Measurements from ENCODE around the gene MAPKAPK3.

The MAPKAPK3 gene

GRCh38 chr3:50689558-50689957 lies 72.6 kb downstream of the MAPKAPK3 start:
- no peak for DNase-seq (ENCODE audit: low read depth)
- no peak overlapping the region for H3K4me3 ChIP-seq (ENCODE audit: low read depth, low read length)
- TF ChIP-seq, protein P1, sequence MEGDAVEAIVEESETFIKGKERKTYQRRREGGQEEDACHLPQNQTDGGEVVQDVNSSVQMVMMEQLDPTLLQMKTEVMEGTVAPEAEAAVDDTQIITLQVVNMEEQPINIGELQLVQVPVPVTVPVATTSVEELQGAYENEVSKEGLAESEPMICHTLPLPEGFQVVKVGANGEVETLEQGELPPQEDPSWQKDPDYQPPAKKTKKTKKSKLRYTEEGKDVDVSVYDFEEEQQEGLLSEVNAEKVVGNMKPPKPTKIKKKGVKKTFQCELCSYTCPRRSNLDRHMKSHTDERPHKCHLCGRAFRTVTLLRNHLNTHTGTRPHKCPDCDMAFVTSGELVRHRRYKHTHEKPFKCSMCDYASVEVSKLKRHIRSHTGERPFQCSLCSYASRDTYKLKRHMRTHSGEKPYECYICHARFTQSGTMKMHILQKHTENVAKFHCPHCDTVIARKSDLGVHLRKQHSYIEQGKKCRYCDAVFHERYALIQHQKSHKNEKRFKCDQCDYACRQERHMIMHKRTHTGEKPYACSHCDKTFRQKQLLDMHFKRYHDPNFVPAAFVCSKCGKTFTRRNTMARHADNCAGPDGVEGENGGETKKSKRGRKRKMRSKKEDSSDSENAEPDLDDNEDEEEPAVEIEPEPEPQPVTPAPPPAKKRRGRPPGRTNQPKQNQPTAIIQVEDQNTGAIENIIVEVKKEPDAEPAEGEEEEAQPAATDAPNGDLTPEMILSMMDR (IDR thresholded peaks at IDR 0.05; ENCODE audit: low read depth, low read length, missing control alignments), result no peak

DNA sequence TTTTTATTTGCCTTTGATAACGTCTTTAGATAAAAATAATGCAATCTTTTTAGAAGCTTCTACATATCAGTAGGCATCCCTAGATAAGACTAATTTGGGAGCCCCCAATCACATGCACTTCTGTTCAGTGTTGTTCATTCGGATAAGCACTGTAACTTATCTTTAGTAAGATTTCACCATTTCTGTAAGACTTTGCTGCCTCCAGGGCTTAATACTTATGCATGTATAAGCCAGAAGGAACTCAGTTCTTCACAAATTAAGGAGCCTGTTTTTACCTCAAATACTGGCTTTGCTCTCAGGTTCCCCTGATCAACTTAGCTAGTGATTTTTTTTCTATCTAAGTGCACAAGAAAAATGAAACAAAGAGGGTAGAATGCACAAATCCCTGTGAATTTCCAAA lies 78.1 kb downstream of the MAPKAPK3 start:
- DNase-seq (ENCODE audit: low read depth), result no peak
- TF ChIP-seq, protein P1 (IDR thresholded peaks at IDR 0.05; ENCODE audit: low read depth, low read length, missing control alignments), result no peak
- no peak overlapping the region for H3K4me3 ChIP-seq (ENCODE audit: low read depth, low read length)

GRCh38 chr3:50696276-50696675 lies 79.3 kb downstream of the MAPKAPK3 start:
- TF ChIP-seq, protein P1 (IDR thresholded peaks at IDR 0.05; ENCODE audit: low read depth, low read length, missing control alignments), result no peak
- no peak for DNase-seq (ENCODE audit: low read depth)

GRCh38 chr3:50698269-50698668 lies 81.3 kb downstream of the MAPKAPK3 start:
- DNase-seq (ENCODE audit: low read depth), result no peak
- no peak overlapping the region for H3K4me3 ChIP-seq (ENCODE audit: low read depth, low read length)
- TF ChIP-seq, protein P1 (IDR thresholded peaks at IDR 0.05; ENCODE audit: low read depth, low read length, missing control alignments), result no peak

More at GRCh38 chr3:50696276-50696675, 79.3 kb downstream of the MAPKAPK3 start:
- no peak overlapping the region for H3K4me3 ChIP-seq (ENCODE audit: low read depth, low read length)
